Measurements from ENCODE around the gene ATP9A.

The ATP9A gene

DNA sequence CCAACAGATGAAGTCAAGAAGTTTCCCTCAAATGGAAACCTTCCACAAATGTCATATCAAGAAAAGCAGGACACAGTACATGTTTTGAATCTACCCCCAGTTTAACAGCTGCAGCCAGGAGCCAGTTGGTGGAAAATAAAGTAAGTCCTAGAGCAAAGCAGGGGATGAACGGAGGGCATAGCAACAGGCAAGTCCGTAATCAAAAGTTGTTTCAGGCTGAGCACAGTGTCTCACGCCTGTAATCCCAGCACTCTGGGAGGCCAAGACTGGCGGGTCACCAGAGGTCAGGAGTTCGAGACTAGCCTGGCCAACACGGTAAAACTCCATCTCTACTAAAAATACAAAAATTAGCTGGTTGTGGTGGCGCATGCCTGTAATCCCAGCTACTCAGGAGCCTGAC lies 36.6 kb upstream of the ATP9A start:
- no peak overlapping the region for H3K23ac ChIP-seq (ENCODE audit: low read depth, low read length, poor library complexity)
- no peak overlapping the region for H3K4me2 ChIP-seq (ENCODE audit: insufficient read depth, low read length, poor library complexity, severe bottlenecking)
- H3K4ac ChIP-seq (ENCODE audit: low read length), result no peak overlapping the region
- peak overlapping the region; percentile 30 for H2AFZ ChIP-seq (ENCODE audit: low read length)
- no peak overlapping the region for H2BK5ac ChIP-seq (ENCODE audit: low read length)
- no peak overlapping the region for H4K8ac ChIP-seq (ENCODE audit: low read depth, low read length)
- no peak overlapping the region for H3K14ac ChIP-seq (ENCODE audit: low read length)
- no peak overlapping the region for H2BK12ac ChIP-seq (ENCODE audit: low read length)
- DNase-seq (ENCODE audit: low spot score), result no peak
- no CpG with 5 or more reads among the region's 7 CpGs for WGBS, 2 donors (ENCODE audit: extremely low coverage in 2 of 2, insufficient read length in 2 of 2, insufficient replicate concordance in 1 of 2)
- H3K79me1 ChIP-seq (ENCODE audit: low read depth, low read length), result peaks cover 3% of the 10 kb centered on the region
- H3K9me3 ChIP-seq (replicated peaks in 1 of 2; ENCODE audit: control insufficient read depth in 2 of 2, insufficient read depth in 1 of 2, low read depth in 1 of 2, low read length in 2 of 2), result no peaks in the 10 kb centered on the region
- H3K4me1 ChIP-seq (ENCODE audit: control insufficient read depth in 2 of 2, insufficient read depth in 1 of 2, low read depth in 1 of 2, low read length in 2 of 2), result peaks cover 4 to 6% of the 10 kb centered on the region in 2 donors
- no peaks in the 10 kb centered on the region for H3K36me3 ChIP-seq (replicated peaks in 1 of 2; ENCODE audit: control insufficient read depth in 2 of 2, insufficient read depth in 2 of 2, low read length in 2 of 2)
- H2AK5ac ChIP-seq (ENCODE audit: low read depth, low read length), result no peak overlapping the region
- no peak overlapping the region for H4K91ac ChIP-seq (ENCODE audit: low read depth, low read length, poor library complexity)
- no peak overlapping the region for H3K9ac ChIP-seq (ENCODE audit: low read depth, low read length, poor library complexity)
- H2BK15ac ChIP-seq (ENCODE audit: low read length), result no peak overlapping the region
- no peak overlapping the region for H3K18ac ChIP-seq (ENCODE audit: low read length)
- no peak overlapping the region for H3K4me3 ChIP-seq (ENCODE audit: low read length in 2 of 2)
- no peaks in the 10 kb centered on the region for H3K27me3 ChIP-seq (ENCODE audit: control insufficient read depth in 3 of 3, insufficient read depth in 3 of 3, low read depth in 1 of 3, low read length in 3 of 3)
- H2BK120ac ChIP-seq (ENCODE audit: low read depth, low read length), result no peak overlapping the region
- H3K27ac ChIP-seq (replicated peaks; ENCODE audit: low read length), result no peak overlapping the region

- Histone ChIP-seq H3K18ac (ENCODE audit: low read length) (no peak overlapping the region), H3K79me1 (ENCODE audit: low read depth, low read length) (peaks cover 3% of the 10 kb centered on the region), H3K4me1 (ENCODE audit: control insufficient read depth in 2 of 2, insufficient read depth in 1 of 2, low read depth in 1 of 2, low read length in 2 of 2) (peaks cover 9 to 15% of the 10 kb centered on the region in 2 donors), H3K27ac (replicated peaks; ENCODE audit: low read length) (no peak overlapping the region), H2BK5ac (ENCODE audit: low read length) (no peak overlapping the region), H3K9me3 (replicated peaks in 1 of 2; ENCODE audit: control insufficient read depth in 2 of 2, insufficient read depth in 1 of 2, low read depth in 1 of 2, low read length in 2 of 2) (no peaks in the 10 kb centered on the region), H2BK120ac (ENCODE audit: low read depth, low read length) (no peak overlapping the region), H2BK12ac (ENCODE audit: low read length) (no peak overlapping the region), H3K9ac (ENCODE audit: low read depth, low read length, poor library complexity) (no peak overlapping the region), H3K4me3 (ENCODE audit: low read length in 2 of 2) (no peak overlapping the region), H2AFZ (ENCODE audit: low read length) (peak overlapping the region; percentile 77), H2BK15ac (ENCODE audit: low read length) (no peak overlapping the region), H4K8ac (ENCODE audit: low read depth, low read length) (no peak overlapping the region), H3K23ac (ENCODE audit: low read depth, low read length, poor library complexity) (no peak overlapping the region), H2AK5ac (ENCODE audit: low read depth, low read length) (no peak overlapping the region), H3K4ac (ENCODE audit: low read length) (no peak overlapping the region), H3K14ac (ENCODE audit: low read length) (no peak overlapping the region), H3K4me2 (ENCODE audit: insufficient read depth, low read length, poor library complexity, severe bottlenecking) (no peak overlapping the region), H4K91ac (ENCODE audit: low read depth, low read length, poor library complexity) (no peak overlapping the region), H3K27me3 (ENCODE audit: control insufficient read depth in 3 of 3, insufficient read depth in 3 of 3, low read depth in 1 of 3, low read length in 3 of 3) (no peaks in the 10 kb centered on the region), H3K36me3 (replicated peaks in 1 of 2; ENCODE audit: control insufficient read depth in 2 of 2, insufficient read depth in 2 of 2, low read length in 2 of 2) (no peaks in the 10 kb centered on the region)
- DNase-seq (ENCODE audit: low spot score), result no peak
- no CpG with 5 or more reads among the region's 4 CpGs for WGBS, 2 donors (ENCODE audit: extremely low coverage in 2 of 2, insufficient read length in 2 of 2, insufficient replicate concordance in 1 of 2)
These were observed 35.1 kb upstream of the ATP9A start for GRCh38 chr20:51803148-51803854.

GRCh38 chr20:51802170-51802751 lies 34.1 kb upstream of the ATP9A start, which contains the start of gene SALL4:
TSS of gene SALL4 (minus strand) at chr20:51802521. CDS start at chr20:51802408, 113 bp downstream.
- peak within 1 kb of the TSS; percentile 76 for H3K23ac ChIP-seq (ENCODE audit: low read depth, low read length, poor library complexity)
- H3K18ac ChIP-seq (ENCODE audit: low read length), result peak within 1 kb of the TSS; percentile 100
- WGBS, 2 donors (ENCODE audit: extremely low coverage in 2 of 2, insufficient read length in 2 of 2, insufficient replicate concordance in 1 of 2), result no CpG with 5 or more reads among the region's 44 CpGs
- no peak within 1 kb of the TSS for H2BK12ac ChIP-seq (ENCODE audit: low read length)
- no peak within 1 kb of the TSS for H3K14ac ChIP-seq (ENCODE audit: low read length)
- H3K79me1 ChIP-seq (ENCODE audit: low read depth, low read length), result peaks cover 3% of the 10 kb centered on the region
- peak within 1 kb of the TSS; percentile 99 for H2BK5ac ChIP-seq (ENCODE audit: low read length)
- H2BK120ac ChIP-seq (ENCODE audit: low read depth, low read length), result peak within 1 kb of the TSS; percentile 98
- H3K27ac ChIP-seq (replicated peaks; ENCODE audit: low read length), result peak within 1 kb of the TSS; percentile 94
- H3K9me3 ChIP-seq (replicated peaks in 1 of 2; ENCODE audit: control insufficient read depth in 2 of 2, insufficient read depth in 1 of 2, low read depth in 1 of 2, low read length in 2 of 2), result no peaks in the 10 kb centered on the region
- H2BK15ac ChIP-seq (ENCODE audit: low read length), result peak within 1 kb of the TSS; percentile 93
- DNase-seq (ENCODE audit: low spot score), result peak; percentile 92
- H3K27me3 ChIP-seq (ENCODE audit: control insufficient read depth in 3 of 3, insufficient read depth in 3 of 3, low read depth in 1 of 3, low read length in 3 of 3), result no peaks in the 10 kb centered on the region
- H2AK5ac ChIP-seq (ENCODE audit: low read depth, low read length), result peak within 1 kb of the TSS; percentile 95
- peak within 1 kb of the TSS; percentile 85 for H2AFZ ChIP-seq (ENCODE audit: low read length)
- no peak within 1 kb of the TSS for H3K4ac ChIP-seq (ENCODE audit: low read length)
- H3K36me3 ChIP-seq (replicated peaks in 1 of 2; ENCODE audit: control insufficient read depth in 2 of 2, insufficient read depth in 2 of 2, low read length in 2 of 2), result peaks cover 0 to 7% of the 10 kb centered on the region in 2 donors
- H4K8ac ChIP-seq (ENCODE audit: low read depth, low read length), result no peak within 1 kb of the TSS
- H3K4me3 ChIP-seq (ENCODE audit: low read length in 2 of 2), result peak within 1 kb of the TSS; percentile 91 to 97
- H3K4me2 ChIP-seq (ENCODE audit: insufficient read depth, low read length, poor library complexity, severe bottlenecking), result peak within 1 kb of the TSS; percentile 74
- H3K4me1 ChIP-seq (ENCODE audit: control insufficient read depth in 2 of 2, insufficient read depth in 1 of 2, low read depth in 1 of 2, low read length in 2 of 2), result peaks cover 10 to 24% of the 10 kb centered on the region in 2 donors
- peak within 1 kb of the TSS; percentile 84 for H3K9ac ChIP-seq (ENCODE audit: low read depth, low read length, poor library complexity)
- no peak within 1 kb of the TSS for H4K91ac ChIP-seq (ENCODE audit: low read depth, low read length, poor library complexity)

- H3K4ac ChIP-seq (ENCODE audit: low read length), result no peak overlapping the region
- peak overlapping the region; percentile 91 to 97 for H3K4me3 ChIP-seq (ENCODE audit: low read length in 2 of 2)
- peak overlapping the region; percentile 99 for H2BK5ac ChIP-seq (ENCODE audit: low read length)
- peaks cover 11 to 26% of the 10 kb centered on the region in 2 donors for H3K4me1 ChIP-seq (ENCODE audit: control insufficient read depth in 2 of 2, insufficient read depth in 1 of 2, low read depth in 1 of 2, low read length in 2 of 2)
- H3K9me3 ChIP-seq (replicated peaks in 1 of 2; ENCODE audit: control insufficient read depth in 2 of 2, insufficient read depth in 1 of 2, low read depth in 1 of 2, low read length in 2 of 2), result no peaks in the 10 kb centered on the region
- H3K9ac ChIP-seq (ENCODE audit: low read depth, low read length, poor library complexity), result peak overlapping the region; percentile 84
- H4K91ac ChIP-seq (ENCODE audit: low read depth, low read length, poor library complexity), result no peak overlapping the region
- peak overlapping the region; percentile 100 for H3K18ac ChIP-seq (ENCODE audit: low read length)
- H3K27me3 ChIP-seq (ENCODE audit: control insufficient read depth in 3 of 3, insufficient read depth in 3 of 3, low read depth in 1 of 3, low read length in 3 of 3), result no peaks in the 10 kb centered on the region
- H2AK5ac ChIP-seq (ENCODE audit: low read depth, low read length), result peak overlapping the region; percentile 95
- DNase-seq (ENCODE audit: low spot score), result peak; percentile 58
- H3K4me2 ChIP-seq (ENCODE audit: insufficient read depth, low read length, poor library complexity, severe bottlenecking), result peak overlapping the region; percentile 51
- H4K8ac ChIP-seq (ENCODE audit: low read depth, low read length), result no peak overlapping the region
- peak overlapping the region; percentile 61 for H2BK120ac ChIP-seq (ENCODE audit: low read depth, low read length)
- no peak overlapping the region for H3K14ac ChIP-seq (ENCODE audit: low read length)
- no CpG with 5 or more reads among the region's 8 CpGs for WGBS, 2 donors (ENCODE audit: extremely low coverage in 2 of 2, insufficient read length in 2 of 2, insufficient replicate concordance in 1 of 2)
- peaks cover 3% of the 10 kb centered on the region for H3K79me1 ChIP-seq (ENCODE audit: low read depth, low read length)
- peak overlapping the region; percentile 94 for H3K27ac ChIP-seq (replicated peaks; ENCODE audit: low read length)
- peak overlapping the region; percentile 85 for H2AFZ ChIP-seq (ENCODE audit: low read length)
- H2BK12ac ChIP-seq (ENCODE audit: low read length), result no peak overlapping the region
- H2BK15ac ChIP-seq (ENCODE audit: low read length), result no peak overlapping the region
- no peak overlapping the region for H3K23ac ChIP-seq (ENCODE audit: low read depth, low read length, poor library complexity)
- H3K36me3 ChIP-seq (replicated peaks in 1 of 2; ENCODE audit: control insufficient read depth in 2 of 2, insufficient read depth in 2 of 2, low read length in 2 of 2), result peaks cover 0 to 12% of the 10 kb centered on the region in 2 donors
These were observed 33.6 kb upstream of the ATP9A start for GRCh38 chr20:51801823-51802123.
